ENCODE measurements around the gene RAB26.
"Not testable (repeated sequence)": the region's sequence is repeated elsewhere in the genome, so short reads cannot be mapped to it uniquely, and the experiment has no call there.

GRCh38 chr16:2114225-2114624, 34.2 kb upstream of the RAB26 start:
- TF ChIP-seq POLR2AphosphoS5 (IDR thresholded peaks at IDR 0.05; ENCODE audit: low read depth); ETS1 (IDR thresholded peaks at IDR 0.05); CTCF (conservative IDR thresholded peaks at IDR 0.05; ENCODE audit: low read depth in 2 of 2); REST (IDR thresholded peaks at IDR 0.05; ENCODE audit: unreplicated experiment); EZH2 (IDR thresholded peaks at IDR 0.05; ENCODE audit: low read depth, unreplicated experiment); CREB1 (CRISPR knock-in tag; IDR thresholded peaks at IDR 0.05; ENCODE audit: low read depth): not testable (repeated sequence)

All from GM23338 (cell line).